SJSA1 (cell line): ENCODE measurements around the gene APOL5. TPM values are rescaled to one million over a fixed set of nuclear protein-coding genes. Genes with fewer than 3 reads are reported as not detected.
"Not testable (repeated sequence)": the region's sequence is repeated elsewhere in the genome, so short reads cannot be mapped to it uniquely, and the experiment has no call there.

ENCODE experiments used
- DNase-seq, 2 experiments: peaks; one replicate each; pipeline ENCODE4 v3.0.0-alpha.2; 2015 to 2020; ENCODE audit warnings: low spot score in 2 of 2, low read depth in 1 of 2
- H3K27ac ChIP-seq: fragments of 250-450 bp; sonication (Bioruptor Pico); 2 replicates; pipeline ENCODE4 v1.5.1; 2020; ENCODE audit warnings: mild to moderate bottlenecking, moderate library complexity
- H3K27me3 ChIP-seq: fragments of 250-450 bp; sonication (Bioruptor Pico); replicated peaks from 2 replicates; pipeline ENCODE4 v1.5.1; 2020; ENCODE audit warnings: mild to moderate bottlenecking, moderate library complexity
- H3K36me3 ChIP-seq: fragments of 250-450 bp; sonication (Bioruptor Pico); 2 replicates; pipeline ENCODE4 v1.5.1; 2020; ENCODE audit warnings: mild to moderate bottlenecking
- H3K4me1 ChIP-seq: fragments of 250-450 bp; sonication (Bioruptor Pico); replicated peaks from 2 replicates; pipeline ENCODE4 v1.6.1; 2021; ENCODE audit warnings: mild to moderate bottlenecking
- H3K4me3 ChIP-seq: fragments of 250-450 bp; sonication (Bioruptor Pico); 2 replicates; pipeline ENCODE4 v1.5.1; 2020; ENCODE audit warnings: mild to moderate bottlenecking
- H3K9me3 ChIP-seq: fragments of 250-450 bp; sonication (Bioruptor Pico); replicated peaks from 2 replicates; pipeline ENCODE4 v1.5.1; 2020; ENCODE audit warnings: mild to moderate bottlenecking
- total RNA-seq: library from RNA; depleted of rRNA; stranded (reverse); fragments of >200 nt; shearing (Covaris generic); gene quantifications from 2 replicates; pipeline ENCODE4 v1.2.3, GENCODE V29; 2014; rRNA removed

The APOL5 gene, protein sequence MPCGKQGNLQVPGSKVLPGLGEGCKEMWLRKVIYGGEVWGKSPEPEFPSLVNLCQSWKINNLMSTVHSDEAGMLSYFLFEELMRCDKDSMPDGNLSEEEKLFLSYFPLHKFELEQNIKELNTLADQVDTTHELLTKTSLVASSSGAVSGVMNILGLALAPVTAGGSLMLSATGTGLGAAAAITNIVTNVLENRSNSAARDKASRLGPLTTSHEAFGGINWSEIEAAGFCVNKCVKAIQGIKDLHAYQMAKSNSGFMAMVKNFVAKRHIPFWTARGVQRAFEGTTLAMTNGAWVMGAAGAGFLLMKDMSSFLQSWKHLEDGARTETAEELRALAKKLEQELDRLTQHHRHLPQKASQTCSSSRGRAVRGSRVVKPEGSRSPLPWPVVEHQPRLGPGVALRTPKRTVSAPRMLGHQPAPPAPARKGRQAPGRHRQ
- not detected in 2 replicates for total RNA-seq

DNA sequence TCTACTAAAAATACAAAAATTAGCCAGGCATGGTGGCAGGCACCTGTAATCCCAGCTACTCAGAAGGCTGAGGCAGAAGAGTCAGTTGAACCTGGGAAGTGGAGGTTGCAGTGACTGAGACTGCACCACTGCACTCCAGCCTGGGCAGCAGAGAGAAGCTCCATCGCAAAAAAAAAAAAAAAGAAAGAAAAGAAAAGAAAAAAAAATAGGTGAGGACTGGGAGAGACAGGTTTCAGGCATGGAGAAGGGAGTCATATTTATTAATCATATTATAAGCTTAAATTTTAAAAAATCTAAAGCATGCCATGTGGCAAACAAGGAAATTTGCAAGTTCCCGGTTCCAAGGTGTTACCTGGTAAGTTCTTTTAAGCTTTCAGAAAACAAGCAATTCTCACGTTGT, at the start of gene APOL5:
TSS of gene APOL5 (plus strand) at position 301 of the 400 bp plus-strand sequence. CDS start at position 301, 0 bp downstream.
- Histone ChIP-seq H3K27me3 (no peaks in the 10 kb centered on the region), H3K4me1 (peaks cover 3% of the 10 kb centered on the region; the same call in 1 of the 2 replicates), H3K9me3 (peaks cover 4% of the 10 kb centered on the region; the same call in 1 of the 2 replicates), H3K27ac (no peak within 1 kb of the TSS), H3K4me3 (no peak within 1 kb of the TSS), H3K36me3 (no peaks in the 10 kb centered on the region)
- DNase-seq = no peak

GRCh38 chr22:35674335-35674734, 43.3 kb upstream of the APOL5 start:
- no peak overlapping the region for H3K27ac ChIP-seq
- no peak for DNase-seq
- H3K27me3 ChIP-seq = no peaks in the 10 kb centered on the region
- peaks cover 6% of the 10 kb centered on the region for H3K4me1 ChIP-seq
- H3K36me3 ChIP-seq = no peaks in the 10 kb centered on the region
- no peak overlapping the region for H3K4me3 ChIP-seq
- no peaks in the 10 kb centered on the region; the same call in 1 of the 2 replicates for H3K9me3 ChIP-seq

DNA sequence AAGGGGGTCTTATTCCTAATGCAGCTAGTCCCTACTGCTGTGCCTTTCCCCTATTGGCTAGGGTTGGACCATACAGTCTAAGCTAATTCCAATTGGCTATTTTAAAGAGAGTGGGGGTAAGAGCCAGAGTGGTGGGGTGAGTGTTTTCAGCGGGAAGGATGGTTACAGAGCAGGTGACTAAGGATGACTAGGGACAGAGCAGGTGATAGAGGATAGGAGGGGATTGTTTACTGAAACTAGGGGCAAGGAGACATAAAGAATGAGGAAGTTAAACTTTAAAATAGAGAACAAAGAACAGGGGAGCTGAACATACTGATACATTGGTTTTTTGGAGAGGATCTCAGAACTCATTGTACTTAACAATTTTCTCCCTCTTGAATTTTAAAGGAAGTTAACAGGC, 41.6 kb upstream of the APOL5 start:
- not testable (repeated sequence) for H3K36me3 ChIP-seq, DNase-seq, H3K9me3 ChIP-seq, H3K27ac ChIP-seq, H3K4me3 ChIP-seq, H3K27me3 ChIP-seq
- peaks cover 10% of the 10 kb centered on the region for H3K4me1 ChIP-seq

GRCh38 chr22:35677460-35678187, 40.0 kb upstream of the APOL5 start:
- peaks cover 10% of the 10 kb centered on the region for H3K4me1 ChIP-seq
- no peaks in the 10 kb centered on the region for H3K36me3 ChIP-seq
- H3K27me3 ChIP-seq = no peaks in the 10 kb centered on the region
- no peak overlapping the region for H3K27ac ChIP-seq
- H3K9me3 ChIP-seq = no peaks in the 10 kb centered on the region; the same call in none of the 2 replicates
- no peak overlapping the region for H3K4me3 ChIP-seq
- no peak for DNase-seq

- Histone ChIP-seq H3K27me3 (no peaks in the 10 kb centered on the region), H3K9me3 (no peaks in the 10 kb centered on the region; the same call in none of the 2 replicates), H3K4me3 (no peak overlapping the region), H3K27ac (no peak overlapping the region), H3K4me1 (peaks cover 10% of the 10 kb centered on the region), H3K36me3 (no peaks in the 10 kb centered on the region)
- DNase-seq = no peak
Measured at GRCh38 chr22:35678836-35679235, 38.8 kb upstream of the APOL5 start.

DNA sequence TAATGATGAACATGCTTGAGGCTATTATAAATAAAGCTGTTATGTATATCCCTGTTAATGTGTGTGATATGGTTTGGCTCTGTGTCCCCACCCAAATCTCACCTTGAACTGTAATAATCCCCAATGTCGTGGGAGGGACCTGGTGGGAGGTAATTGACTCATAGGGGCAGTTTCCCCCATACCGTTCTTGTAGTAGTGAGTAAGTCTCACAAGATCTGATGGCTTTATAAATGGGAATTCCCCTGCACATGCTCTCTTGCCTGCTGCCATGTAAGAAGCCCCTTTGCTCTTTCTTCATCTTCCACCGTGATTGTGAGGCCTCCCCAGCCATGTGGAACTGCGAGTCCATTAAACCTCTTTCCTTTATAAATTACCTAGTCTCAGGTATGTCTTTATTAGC, 38.2 kb upstream of the APOL5 start:
- H3K9me3 ChIP-seq, H3K4me3 ChIP-seq, H3K36me3 ChIP-seq, H3K27ac ChIP-seq, H3K27me3 ChIP-seq, DNase-seq: not testable (repeated sequence)
- peaks cover 10% of the 10 kb centered on the region for H3K4me1 ChIP-seq

DNA sequence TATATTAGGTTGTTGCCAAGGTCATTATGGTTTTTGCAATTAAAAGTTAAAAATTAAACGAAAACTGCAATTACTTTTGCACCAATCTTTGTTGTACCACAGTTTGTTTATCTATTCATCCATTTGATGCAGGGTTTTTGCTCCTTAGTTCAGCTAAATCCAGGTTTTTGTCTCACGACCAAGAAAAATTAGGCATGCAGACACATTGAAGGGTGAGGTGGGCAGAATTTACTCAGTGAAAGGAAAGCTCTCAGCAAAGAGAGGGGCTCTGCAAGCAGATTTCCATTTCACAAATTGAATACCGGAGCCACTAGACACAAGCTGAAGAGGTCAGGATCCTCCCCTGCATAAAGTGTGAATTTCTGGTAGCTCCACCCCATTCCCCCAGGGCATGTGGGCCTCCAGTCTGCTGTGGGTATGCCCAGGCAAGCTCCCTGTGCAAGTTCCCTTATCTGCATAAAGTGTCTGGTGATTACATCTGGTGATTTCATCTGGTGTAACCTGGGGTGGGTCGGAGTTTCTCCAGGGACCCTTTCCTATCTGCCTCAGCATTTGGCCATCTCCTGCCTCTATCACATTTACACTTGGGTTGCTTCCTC, 36.1 kb upstream of the APOL5 start:
- H3K4me1 ChIP-seq = peaks cover 18% of the 10 kb centered on the region
- H3K36me3 ChIP-seq = no peaks in the 10 kb centered on the region
- no peaks in the 10 kb centered on the region for H3K27me3 ChIP-seq
- no peak overlapping the region for H3K27ac ChIP-seq
- H3K4me3 ChIP-seq = no peak overlapping the region
- H3K9me3 ChIP-seq = no peaks in the 10 kb centered on the region; the same call in 1 of the 2 replicates
- no peak for DNase-seq

DNA sequence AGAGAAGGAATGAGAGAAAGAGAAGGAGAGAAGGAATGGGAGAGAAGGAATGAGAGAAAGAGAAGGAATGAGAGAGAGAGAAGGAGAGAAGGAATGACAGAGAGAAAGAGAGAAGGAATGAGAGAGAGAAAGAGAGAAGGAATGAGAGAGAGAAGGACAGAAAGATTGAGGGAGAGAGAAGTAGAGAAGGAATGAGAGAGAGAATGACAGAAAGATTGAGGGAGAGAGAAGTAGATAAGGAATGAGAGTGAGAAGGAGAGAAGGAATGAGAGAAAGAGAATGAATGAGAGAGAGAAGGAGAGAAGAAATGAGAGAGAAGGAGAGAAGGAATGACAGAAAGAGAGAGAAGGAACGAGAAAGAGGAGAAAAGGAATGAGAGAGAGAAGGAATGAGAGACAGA, 34.1 kb upstream of the APOL5 start:
- H3K36me3 ChIP-seq = no peaks in the 10 kb centered on the region
- H3K27me3 ChIP-seq = no peaks in the 10 kb centered on the region
- no peak overlapping the region for H3K4me3 ChIP-seq
- DNase-seq = no peak
- peaks cover 18% of the 10 kb centered on the region for H3K4me1 ChIP-seq
- no peaks in the 10 kb centered on the region; the same call in 1 of the 2 replicates for H3K9me3 ChIP-seq
- H3K27ac ChIP-seq = no peak overlapping the region

DNA sequence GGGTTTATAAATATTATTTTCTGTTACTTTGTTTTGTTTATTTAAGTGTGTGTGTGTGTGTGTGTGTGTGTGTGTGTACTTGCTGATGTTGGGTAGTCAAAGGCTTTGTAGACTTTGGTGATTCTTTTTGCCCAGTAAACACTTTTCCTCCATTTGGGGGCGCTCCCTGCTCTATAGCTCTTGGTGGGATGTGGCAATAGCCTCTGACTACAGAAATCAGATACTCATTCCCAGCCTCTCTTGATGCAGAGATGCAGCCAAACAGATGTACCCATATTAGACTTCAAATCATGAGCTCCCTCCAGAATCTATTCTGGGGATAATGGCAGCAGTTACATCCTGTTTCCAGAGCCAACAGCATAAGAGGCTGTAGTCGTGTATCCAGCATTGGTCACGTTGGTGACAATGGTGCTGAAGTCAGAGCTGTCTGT, 33.4 kb upstream of the APOL5 start:
- Histone ChIP-seq H3K27me3 (no peaks in the 10 kb centered on the region), H3K4me1 (peaks cover 13% of the 10 kb centered on the region), H3K36me3 (no peaks in the 10 kb centered on the region), H3K9me3 (no peaks in the 10 kb centered on the region; the same call in 1 of the 2 replicates), H3K27ac (no peak overlapping the region), H3K4me3 (no peak overlapping the region)
- DNase-seq = no peak

DNA sequence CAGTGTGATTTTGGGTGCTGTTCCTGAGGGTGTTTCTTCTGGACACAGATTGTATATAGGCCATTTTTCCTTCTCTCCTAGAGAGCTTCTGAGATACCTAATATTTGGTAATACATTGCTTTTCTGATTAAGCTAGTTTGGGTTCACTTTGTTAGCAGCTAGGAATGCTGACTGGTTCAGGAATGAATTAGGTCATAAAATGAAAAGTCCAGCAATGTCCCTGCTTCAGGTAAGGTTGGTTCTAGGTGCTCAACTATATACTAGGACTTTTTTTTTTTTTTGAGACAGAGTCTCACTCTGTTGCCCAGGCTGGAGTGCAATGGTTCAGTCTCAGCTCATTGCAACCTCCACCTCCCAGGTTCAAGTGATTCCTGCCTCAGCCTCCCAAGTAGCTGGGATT, 32.9 kb upstream of the APOL5 start:
- no peaks in the 10 kb centered on the region for H3K27me3 ChIP-seq
- H3K27ac ChIP-seq = no peak overlapping the region
- no peaks in the 10 kb centered on the region for H3K36me3 ChIP-seq
- no peak overlapping the region for H3K4me3 ChIP-seq
- peaks cover 9% of the 10 kb centered on the region for H3K4me1 ChIP-seq
- no peaks in the 10 kb centered on the region; the same call in 1 of the 2 replicates for H3K9me3 ChIP-seq
- no peak for DNase-seq

DNA sequence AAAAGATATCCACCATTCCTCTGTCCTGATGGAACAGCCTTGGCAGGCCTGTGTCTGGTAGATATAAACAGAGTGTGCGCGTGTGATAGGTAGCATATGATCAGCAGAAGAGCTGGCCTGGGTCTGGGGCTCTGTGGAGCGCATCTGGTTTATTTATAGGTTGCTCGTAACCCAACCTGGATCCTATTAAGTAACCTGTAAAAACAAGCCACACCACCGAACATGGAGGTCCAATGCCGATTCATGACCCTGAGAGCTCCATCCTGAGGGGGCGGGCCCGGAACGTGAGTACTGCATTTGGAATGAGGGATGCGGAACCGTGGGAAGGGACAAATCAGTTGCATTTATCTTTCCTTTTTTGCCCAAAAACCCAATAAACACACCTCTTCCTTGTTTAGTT, 31.9 kb upstream of the APOL5 start:
- H3K27ac ChIP-seq = no peak overlapping the region
- H3K36me3 ChIP-seq = no peaks in the 10 kb centered on the region
- peaks cover 8% of the 10 kb centered on the region for H3K4me1 ChIP-seq
- no peaks in the 10 kb centered on the region for H3K27me3 ChIP-seq
- no peak for DNase-seq
- no peaks in the 10 kb centered on the region; the same call in 1 of the 2 replicates for H3K9me3 ChIP-seq
- H3K4me3 ChIP-seq = no peak overlapping the region

DNA sequence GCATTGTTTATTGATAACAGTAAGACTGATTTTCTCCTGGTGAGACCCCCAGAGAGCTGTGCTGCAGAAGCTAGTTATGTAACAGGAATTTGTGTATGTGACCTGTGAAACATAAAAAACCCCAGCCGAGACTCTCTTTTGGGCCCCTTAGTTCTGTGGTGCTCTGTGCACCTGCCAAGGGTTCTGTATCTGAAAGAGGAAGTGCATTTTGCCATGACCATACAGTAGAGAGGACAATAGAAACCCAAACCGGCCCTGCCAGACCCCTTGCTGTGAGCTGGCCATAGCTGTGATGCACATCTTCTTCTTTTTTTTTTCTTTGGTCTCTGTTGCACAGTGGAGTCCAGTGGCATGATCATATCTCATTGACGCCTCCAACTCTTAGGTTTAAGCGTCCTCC, 31.4 kb upstream of the APOL5 start:
- H3K4me3 ChIP-seq = no peak overlapping the region
- no peak for DNase-seq
- H3K36me3 ChIP-seq = no peaks in the 10 kb centered on the region
- no peak overlapping the region for H3K27ac ChIP-seq
- H3K4me1 ChIP-seq = peaks cover 8% of the 10 kb centered on the region
- H3K27me3 ChIP-seq = no peaks in the 10 kb centered on the region
- H3K9me3 ChIP-seq = no peaks in the 10 kb centered on the region; the same call in 1 of the 2 replicates

- Histone ChIP-seq H3K9me3 (no peaks in the 10 kb centered on the region), H3K4me1 (peaks cover 8% of the 10 kb centered on the region), H3K27me3 (no peaks in the 10 kb centered on the region), H3K4me3 (no peak overlapping the region), H3K27ac (no peak overlapping the region), H3K36me3 (no peaks in the 10 kb centered on the region)
- DNase-seq = no peak
Measured at GRCh38 chr22:35687461-35687860, 30.2 kb upstream of the APOL5 start.
